ENCODE data around the gene CERK.

The CERK gene

GRCh38 chr22:46746192-46746591 is 8.1 kb upstream of the CERK start:
- no peak for TF ChIP-seq CTCF (IDR thresholded peaks at IDR 0.05; ENCODE audit: low read depth, low read length, missing control alignments)
- H3K36me3 ChIP-seq (replicated peaks) = no peaks in the 10 kb centered on the region
- no peaks in the 10 kb centered on the region for H3K27me3 ChIP-seq (replicated peaks)
- H3K4me3 ChIP-seq (ENCODE audit: low read depth, low read length) = no peak overlapping the region
- DNase-seq = no peak
- in situ Hi-C loops (cut with HindIII; ENCODE audit: low pct_ligation_motif_present, low sequenced_read_pairs) = no loop called here
- H3K27ac ChIP-seq = no peak overlapping the region

GRCh38 chr22:46744581-46744980 is 6.5 kb upstream of the CERK start:
- TF ChIP-seq CTCF (IDR thresholded peaks at IDR 0.05; ENCODE audit: low read depth, low read length, missing control alignments) = no peak
- no peak for DNase-seq
- in situ Hi-C loops (cut with HindIII; ENCODE audit: low pct_ligation_motif_present, low sequenced_read_pairs) = no loop called here
- Histone ChIP-seq H3K27me3 (replicated peaks) (no peaks in the 10 kb centered on the region), H3K36me3 (replicated peaks) (no peaks in the 10 kb centered on the region), H3K4me3 (ENCODE audit: low read depth, low read length) (no peak overlapping the region), H3K27ac (no peak overlapping the region)

GRCh38 chr22:46742576-46743221 is 4.6 kb upstream of the CERK start:
- no peak for DNase-seq
- in situ Hi-C loops (cut with HindIII; ENCODE audit: low pct_ligation_motif_present, low sequenced_read_pairs) = no loop called here
- H3K27ac ChIP-seq = no peak overlapping the region

GRCh38 chr22:46741974-46742519 is 4.0 kb upstream of the CERK start:
- Histone ChIP-seq H3K27me3 (replicated peaks) (no peaks in the 10 kb centered on the region), H3K36me3 (replicated peaks) (no peaks in the 10 kb centered on the region), H3K4me3 (ENCODE audit: low read depth, low read length) (no peak overlapping the region), H3K27ac (no peak overlapping the region)
- no peak for TF ChIP-seq CTCF (IDR thresholded peaks at IDR 0.05; ENCODE audit: low read depth, low read length, missing control alignments)
- in situ Hi-C loops (cut with HindIII; ENCODE audit: low pct_ligation_motif_present, low sequenced_read_pairs) = no loop called here
- no peak for DNase-seq

More at GRCh38 chr22:46742576-46743221, 4.6 kb upstream of the CERK start:
- Histone ChIP-seq H3K27me3 (replicated peaks) (no peaks in the 10 kb centered on the region), H3K4me3 (ENCODE audit: low read depth, low read length) (no peak overlapping the region), H3K36me3 (replicated peaks) (no peaks in the 10 kb centered on the region)
- TF ChIP-seq CTCF (IDR thresholded peaks at IDR 0.05; ENCODE audit: low read depth, low read length, missing control alignments) = no peak

- H3K4me3 ChIP-seq (ENCODE audit: low read depth, low read length) = no peak overlapping the region
- no peaks in the 10 kb centered on the region for H3K27me3 ChIP-seq (replicated peaks)
- no peak overlapping the region for H3K27ac ChIP-seq
- H3K36me3 ChIP-seq (replicated peaks) = no peaks in the 10 kb centered on the region
- no peak for TF ChIP-seq CTCF (IDR thresholded peaks at IDR 0.05; ENCODE audit: low read depth, low read length, missing control alignments)
- in situ Hi-C loops (cut with HindIII; ENCODE audit: low pct_ligation_motif_present, low sequenced_read_pairs) = no loop called here
- no peak for DNase-seq
These were observed 3.1 kb upstream of the CERK start for GRCh38 chr22:46740910-46741780.
